GM19372 (cell line): ENCODE data around the gene FAM210A.
"Not testable (repeated sequence)": the region's sequence is repeated elsewhere in the genome, so short reads cannot be mapped to it uniquely, and the experiment has no call there.

ENCODE experiments used
- ATAC-seq: cut with Tn5 transposase; IDR thresholded peaks from one replicate; pipeline ENCODE4 v1.9.1; 2021; ENCODE audit warnings: mild to moderate bottlenecking, low read depth, moderate library complexity; ENCODE audit not compliant: unreplicated experiment

Gene FAM210A

GRCh38 chr18:13710414-13710831 is 15.9 kb downstream of the FAM210A start:
- ATAC-seq, result no peak

- no peak for ATAC-seq
Measured at GRCh38 chr18:13703899-13704298, 22.5 kb downstream of the FAM210A start.

GRCh38 chr18:13700153-13700552 is 26.2 kb downstream of the FAM210A start:
- ATAC-seq, result no peak

GRCh38 chr18:13696961-13697360 is 29.4 kb downstream of the FAM210A start:
- no peak for ATAC-seq

- not testable (repeated sequence) for ATAC-seq
Measured at GRCh38 chr18:13695337-13695736, 31.0 kb downstream of the FAM210A start.

- not testable (repeated sequence) for ATAC-seq
Measured at GRCh38 chr18:13690060-13690459, 36.3 kb downstream of the FAM210A start.

- ATAC-seq, result no peak
Measured at GRCh38 chr18:13688191-13689136, 37.9 kb downstream of the FAM210A start.

GRCh38 chr18:13684546-13684945 is 41.8 kb downstream of the FAM210A start:
- no peak for ATAC-seq

- ATAC-seq, result no peak
Measured at GRCh38 chr18:13681701-13682100, 44.7 kb downstream of the FAM210A start.

- no peak for ATAC-seq
Measured at GRCh38 chr18:13680612-13681011, 45.7 kb downstream of the FAM210A start.

- not testable (repeated sequence) for ATAC-seq
Measured at GRCh38 chr18:13677350-13677749, 49.0 kb downstream of the FAM210A start.

GRCh38 chr18:13676471-13676870 is 49.9 kb downstream of the FAM210A start:
- no peak for ATAC-seq

GRCh38 chr18:13672657-13673056 is 53.7 kb downstream of the FAM210A start:
- no peak for ATAC-seq

GRCh38 chr18:13661779-13662256 is 64.5 kb downstream of the FAM210A start:
- no peak for ATAC-seq

GRCh38 chr18:13661051-13661778 is 65.1 kb downstream of the FAM210A start:
- ATAC-seq, result no peak

- ATAC-seq, result no peak
Measured at GRCh38 chr18:13660510-13660909, 65.8 kb downstream of the FAM210A start.

- no peak for ATAC-seq
Measured at GRCh38 chr18:13658436-13659204, 67.7 kb downstream of the FAM210A start.

GRCh38 chr18:13657974-13658373 is 68.4 kb downstream of the FAM210A start:
- no peak for ATAC-seq

- no peak for ATAC-seq
Measured at GRCh38 chr18:13653746-13654433, 72.5 kb downstream of the FAM210A start.
